ENCODE results near the gene RBMS1. TPM values are rescaled to one million over a fixed set of nuclear protein-coding genes. Genes with fewer than 3 reads are reported as not detected.
A peak's percentile ranks its signal among the peaks of the same experiment; 100 is the strongest.

RBMS1 gene
- total and polyA plus RNA-seq, 2 of the 13 experiments (the other 11 are each of a cell fraction or from before 2014, with no cell fraction given) = 55.5 to 110 TPM

DNA sequence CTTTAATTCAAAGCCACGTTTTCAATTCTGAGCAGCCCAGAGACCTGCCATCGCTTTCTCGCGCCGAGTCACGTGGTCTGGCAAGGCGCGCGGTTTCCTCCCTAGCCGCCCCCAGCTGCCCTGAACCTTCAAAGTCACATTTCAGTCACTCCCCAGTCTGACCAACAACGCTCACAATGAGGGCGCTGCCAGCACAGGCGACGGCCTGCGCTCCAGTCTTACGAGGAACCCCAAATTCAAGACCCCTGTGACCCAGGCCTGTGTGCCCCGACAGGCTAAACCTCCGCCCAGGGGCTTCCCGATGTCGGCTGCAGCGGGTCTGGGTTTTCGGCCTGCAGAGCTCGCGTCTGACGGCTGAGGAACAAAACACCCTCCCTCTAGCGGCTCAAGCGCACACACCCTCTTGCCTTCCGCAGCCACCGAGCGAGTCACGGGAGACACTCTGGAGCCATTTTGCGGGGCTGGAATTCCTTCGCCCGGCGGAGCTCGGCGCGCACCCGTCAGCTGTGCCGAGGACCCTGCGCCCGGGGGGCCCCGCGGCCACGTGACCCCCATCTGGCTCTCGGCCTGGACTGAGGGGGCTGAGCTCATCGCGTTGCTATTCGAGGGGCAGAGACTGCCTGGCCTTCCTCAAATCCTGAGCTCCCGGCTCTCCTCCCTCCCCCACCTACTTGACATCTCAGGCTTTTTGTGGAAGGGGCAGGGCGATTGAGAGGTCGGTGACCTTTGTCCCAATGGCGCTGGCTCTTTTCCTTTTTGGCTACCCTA lies 223.6 kb downstream of the RBMS1 start (continued):
- TF ChIP-seq, protein P1, sequence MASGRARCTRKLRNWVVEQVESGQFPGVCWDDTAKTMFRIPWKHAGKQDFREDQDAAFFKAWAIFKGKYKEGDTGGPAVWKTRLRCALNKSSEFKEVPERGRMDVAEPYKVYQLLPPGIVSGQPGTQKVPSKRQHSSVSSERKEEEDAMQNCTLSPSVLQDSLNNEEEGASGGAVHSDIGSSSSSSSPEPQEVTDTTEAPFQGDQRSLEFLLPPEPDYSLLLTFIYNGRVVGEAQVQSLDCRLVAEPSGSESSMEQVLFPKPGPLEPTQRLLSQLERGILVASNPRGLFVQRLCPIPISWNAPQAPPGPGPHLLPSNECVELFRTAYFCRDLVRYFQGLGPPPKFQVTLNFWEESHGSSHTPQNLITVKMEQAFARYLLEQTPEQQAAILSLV (CRISPR knock-in tag; IDR thresholded peaks at IDR 0.05; ENCODE audit: borderline replicate concordance) = peak; percentile 73; the same call in 1 of the 2 replicates
- TF ChIP-seq ZFP36L2 (CRISPR knock-in tag; IDR thresholded peaks at IDR 0.05) = no peak
- TF ChIP-seq, protein P2, sequence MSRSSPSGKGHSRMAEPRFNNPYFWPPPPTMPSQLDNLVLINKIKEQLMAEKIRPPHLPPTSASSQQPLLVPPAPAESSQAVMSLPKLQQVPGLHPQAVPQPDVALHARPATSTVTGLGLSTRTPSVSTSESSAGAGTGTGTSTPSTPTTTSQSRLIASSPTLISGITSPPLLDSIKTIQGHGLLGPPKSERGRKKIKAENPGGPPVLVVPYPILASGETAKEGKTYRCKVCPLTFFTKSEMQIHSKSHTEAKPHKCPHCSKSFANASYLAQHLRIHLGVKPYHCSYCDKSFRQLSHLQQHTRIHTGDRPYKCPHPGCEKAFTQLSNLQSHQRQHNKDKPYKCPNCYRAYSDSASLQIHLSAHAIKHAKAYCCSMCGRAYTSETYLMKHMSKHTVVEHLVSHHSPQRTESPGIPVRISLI (CRISPR knock-in tag; IDR thresholded peaks at IDR 0.05; ENCODE audit: borderline replicate concordance) = no peak
- no peak for TF ChIP-seq ATF5 (CRISPR knock-in tag; IDR thresholded peaks at IDR 0.05; ENCODE audit: low read depth)
- no peak for TF ChIP-seq HES4 (CRISPR knock-in tag; IDR thresholded peaks at IDR 0.05; ENCODE audit: borderline replicate concordance)
- TF ChIP-seq U2AF1 (optimal IDR thresholded peaks at IDR 0.05; ENCODE audit: low read depth, low read length) = peak; percentile 50
- TF ChIP-seq MEF2D (CRISPR knock-in tag; IDR thresholded peaks at IDR 0.05) = peak; percentile 69; the same call in 1 of the 2 replicates
- TF ChIP-seq MEIS2 (CRISPR knock-in tag; IDR thresholded peaks at IDR 0.05) = peak; percentile 50; the same call in 1 of the 2 replicates
- TF ChIP-seq JDP2 (CRISPR knock-in tag; IDR thresholded peaks at IDR 0.05; ENCODE audit: borderline replicate concordance) = no peak
- no peak for TF ChIP-seq MIER3 (CRISPR knock-in tag; IDR thresholded peaks at IDR 0.05; ENCODE audit: borderline replicate concordance)
- no peak for TF ChIP-seq SIX1 (CRISPR knock-in tag; IDR thresholded peaks at IDR 0.05; ENCODE audit: borderline replicate concordance)
- TF ChIP-seq AHDC1 (CRISPR knock-in tag; IDR thresholded peaks at IDR 0.05; ENCODE audit: borderline replicate concordance) = peak; percentile 42; the same call in 1 of the 2 replicates
- peak; percentile 52; the same call in 1 of the 2 replicates for TF ChIP-seq ZNF569 (CRISPR knock-in tag; IDR thresholded peaks at IDR 0.05; ENCODE audit: borderline replicate concordance)
- peak; percentile 85; the same call in 1 of the 2 replicates for TF ChIP-seq ZNF570 (CRISPR knock-in tag; IDR thresholded peaks at IDR 0.05; ENCODE audit: borderline replicate concordance)
- TF ChIP-seq SIN3B (IDR thresholded peaks at IDR 0.05; ENCODE audit: low read length) = no peak

Data from HepG2 (cell line).